ENCODE results near the gene PPP1R14C. TPM values are rescaled to one million over a fixed set of nuclear protein-coding genes. Genes with fewer than 3 reads are reported as not detected.
"Not testable (repeated sequence)": the region's sequence is repeated elsewhere in the genome, so short reads cannot be mapped to it uniquely, and the experiment has no call there.

The PPP1R14C gene
- total RNA-seq, 2 donors from 2014 or later, result 94.9 to 114 TPM

DNA sequence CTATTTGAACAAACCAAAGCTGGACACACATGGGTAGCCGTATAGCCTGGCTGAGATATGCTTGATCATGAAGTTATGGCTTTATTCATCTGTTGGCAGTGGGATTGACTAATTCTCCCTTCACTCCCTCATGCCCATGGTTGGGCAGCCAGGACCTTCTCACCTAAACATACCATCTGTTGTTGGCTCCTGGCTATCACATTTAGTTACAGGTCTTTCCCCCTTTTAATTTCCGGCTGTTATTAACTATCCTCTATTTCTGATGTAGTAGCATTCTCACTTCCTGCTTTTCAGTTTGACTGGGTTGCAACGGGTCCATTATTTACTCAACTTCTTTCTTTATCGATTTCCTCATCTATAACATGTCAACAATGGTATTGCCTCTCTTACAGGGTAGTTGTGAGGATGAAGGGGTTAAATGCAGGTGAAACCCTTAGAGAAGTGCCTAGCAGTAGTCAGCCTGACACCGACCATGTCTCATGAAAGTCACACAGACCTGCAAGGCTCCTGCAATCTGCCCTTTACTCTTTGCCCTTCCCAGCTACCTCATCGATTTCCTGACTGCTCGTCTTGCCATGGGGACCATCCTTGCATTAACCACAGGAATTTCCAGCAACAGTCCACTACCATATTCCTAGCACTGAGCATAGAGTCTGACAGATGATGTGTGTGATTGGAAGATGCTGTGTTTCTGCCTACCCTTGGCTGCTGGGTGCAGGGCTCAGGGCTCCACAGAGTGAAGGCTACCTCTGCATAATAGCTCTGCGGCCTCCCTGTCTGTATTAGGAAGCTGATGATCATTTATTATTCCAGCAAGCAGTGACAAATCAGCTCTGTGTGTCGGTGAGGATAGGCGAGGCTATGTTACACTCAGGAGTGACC, 42.2 kb downstream of the PPP1R14C start:
- ATAC-seq (no peak), DNase-seq (no peak)
- intact Hi-C loops (cut with DNase I), result no loop called here

DNA sequence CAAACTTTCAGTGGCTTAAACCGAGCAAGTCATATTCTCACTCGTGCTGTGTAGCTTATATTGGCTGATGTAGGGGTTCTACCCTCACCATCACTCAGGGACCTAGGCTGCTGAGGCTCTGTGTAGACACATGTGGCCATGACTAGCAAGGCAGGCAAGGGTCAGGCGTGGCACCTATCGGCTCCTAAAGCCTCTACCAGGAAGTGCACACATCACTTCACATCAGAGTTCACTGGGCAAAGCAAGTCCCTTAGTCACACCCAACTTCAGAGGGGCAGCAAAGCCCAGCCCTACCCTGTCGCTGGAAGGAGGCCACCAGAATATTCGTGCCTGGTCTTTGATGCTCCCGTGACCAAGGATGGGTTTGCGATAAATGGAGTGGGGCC, 42.9 kb downstream of the PPP1R14C start:
- DNase-seq, result no peak
- intact Hi-C loops (cut with DNase I), result no loop called here
- no peak for ATAC-seq

DNA sequence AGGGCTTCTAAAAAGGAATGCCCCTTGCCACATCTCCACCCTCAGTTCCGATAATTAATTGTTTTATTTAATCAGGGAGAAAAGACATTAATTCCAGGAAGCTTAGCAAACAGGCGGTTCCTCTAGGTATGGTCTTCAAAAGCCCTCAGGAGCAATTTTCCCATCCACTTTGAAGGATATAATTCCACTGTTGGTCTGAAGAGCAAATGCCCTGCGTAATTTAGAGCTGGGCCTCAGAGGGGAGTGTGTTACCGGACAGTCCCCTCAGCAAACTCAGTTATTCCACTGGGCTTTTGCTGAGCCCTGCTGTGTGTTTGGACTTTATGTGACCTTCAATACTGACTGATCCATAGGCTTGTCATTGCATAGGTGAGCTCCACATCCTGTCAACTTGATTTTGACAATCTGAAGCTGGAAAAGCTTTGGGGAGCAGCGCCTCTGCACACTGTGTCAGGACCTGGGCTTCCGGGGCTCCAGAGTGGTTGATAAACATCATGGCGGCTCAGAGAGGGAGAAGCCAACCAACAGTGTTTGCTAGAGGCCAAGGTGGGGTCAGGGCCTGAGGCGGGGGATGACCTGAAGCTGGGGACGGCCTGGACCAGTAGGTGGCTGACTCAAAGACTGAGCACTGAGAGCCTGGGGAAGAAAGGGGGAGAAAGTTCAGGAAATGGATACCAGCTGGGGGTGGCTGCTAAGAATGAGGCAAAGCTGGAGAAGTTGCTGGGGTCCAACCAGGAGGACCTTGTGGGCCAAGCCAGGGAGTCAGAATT, 43.5 kb downstream of the PPP1R14C start:
- no peak for DNase-seq
- intact Hi-C loops (cut with DNase I), result no loop called here
- ATAC-seq, result peak in 1 of 2 donors; percentile 29

DNA sequence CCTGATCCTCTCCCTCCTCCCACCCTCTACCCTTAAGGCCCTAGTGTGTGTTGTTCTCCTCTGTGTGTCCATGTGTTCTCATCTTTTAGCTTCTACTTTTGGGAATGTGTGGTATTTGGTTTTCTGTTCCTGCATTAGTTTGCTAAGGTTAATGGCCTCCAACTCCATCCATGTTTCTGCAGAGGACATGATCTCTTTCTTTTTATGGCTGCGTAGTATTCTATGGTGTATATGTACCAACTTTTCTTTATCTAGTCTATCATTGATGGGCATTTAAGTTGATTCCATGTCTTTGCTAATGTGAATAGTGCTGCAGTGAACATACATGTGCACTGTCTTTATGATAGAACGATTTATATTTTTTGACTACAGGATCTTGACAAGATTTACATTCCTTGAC, 44.6 kb downstream of the PPP1R14C start:
- intact Hi-C loops (cut with DNase I); DNase-seq; ATAC-seq: not testable (repeated sequence)

DNA sequence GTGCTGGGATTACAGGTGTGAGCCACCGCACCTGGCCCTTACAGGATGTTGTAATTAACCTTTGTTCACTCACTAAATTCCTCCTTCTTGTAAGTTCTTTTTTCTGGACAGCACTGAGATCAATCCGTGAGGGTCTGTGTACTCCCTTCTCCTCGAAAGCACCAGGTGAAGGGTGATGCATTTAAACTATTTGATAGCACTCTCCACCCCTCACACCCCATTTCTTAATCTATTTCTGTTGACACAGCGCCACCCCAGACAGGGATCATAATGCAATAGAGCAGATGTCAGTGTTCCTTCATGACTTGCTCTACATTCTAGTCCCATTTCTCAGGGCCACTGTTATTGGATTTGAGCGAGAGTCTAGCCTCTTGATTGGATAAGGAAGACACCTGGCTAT, 46.3 kb downstream of the PPP1R14C start:
- no peak for ATAC-seq
- intact Hi-C loops (cut with DNase I), result no loop called here
- no peak for DNase-seq

DNA sequence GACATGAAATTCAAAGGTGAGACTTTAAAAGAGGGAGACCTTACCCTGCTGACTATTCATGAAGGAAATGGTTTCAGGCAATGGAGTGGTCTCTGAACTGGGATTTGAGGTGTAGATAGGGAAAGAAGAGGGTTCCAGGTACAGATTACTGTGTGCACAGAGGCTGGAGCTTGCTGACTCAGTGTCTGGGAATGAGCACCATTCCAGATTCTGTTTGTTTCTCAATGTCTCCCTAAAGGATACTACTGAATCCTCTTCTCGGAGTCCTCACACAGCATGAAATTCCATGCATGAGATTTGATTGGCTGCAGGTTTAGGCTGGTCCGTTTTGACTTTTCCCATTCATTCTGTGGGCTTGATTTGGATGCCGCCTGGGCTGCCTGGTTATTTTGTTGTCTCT, 49.0 kb downstream of the PPP1R14C start:
- ATAC-seq, result peak in 1 of 2 donors; percentile 58
- DNase-seq, result no peak
- intact Hi-C loops (cut with DNase I), result no loop called here

DNA sequence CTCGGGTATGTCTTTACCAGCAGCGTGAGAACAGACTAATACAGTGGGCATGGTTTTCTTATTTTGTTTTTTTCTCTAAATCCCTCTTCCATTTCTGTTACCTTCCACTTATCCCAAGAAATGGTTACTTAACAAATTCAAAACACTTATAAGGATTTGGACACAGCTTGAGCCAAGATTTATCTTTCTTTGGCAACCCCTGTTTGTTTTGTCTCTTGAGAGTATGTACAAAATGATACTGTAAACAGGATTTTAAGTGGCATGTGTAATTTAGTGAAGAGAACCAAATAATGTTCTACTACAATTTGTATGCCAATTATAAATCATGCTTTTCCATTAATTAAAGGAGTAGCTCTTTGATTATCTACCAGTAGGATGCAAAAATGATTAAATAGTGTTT, 51.4 kb downstream of the PPP1R14C start:
- intact Hi-C loops (cut with DNase I), result no loop called here
- ATAC-seq, result no peak
- DNase-seq, result no peak

DNA sequence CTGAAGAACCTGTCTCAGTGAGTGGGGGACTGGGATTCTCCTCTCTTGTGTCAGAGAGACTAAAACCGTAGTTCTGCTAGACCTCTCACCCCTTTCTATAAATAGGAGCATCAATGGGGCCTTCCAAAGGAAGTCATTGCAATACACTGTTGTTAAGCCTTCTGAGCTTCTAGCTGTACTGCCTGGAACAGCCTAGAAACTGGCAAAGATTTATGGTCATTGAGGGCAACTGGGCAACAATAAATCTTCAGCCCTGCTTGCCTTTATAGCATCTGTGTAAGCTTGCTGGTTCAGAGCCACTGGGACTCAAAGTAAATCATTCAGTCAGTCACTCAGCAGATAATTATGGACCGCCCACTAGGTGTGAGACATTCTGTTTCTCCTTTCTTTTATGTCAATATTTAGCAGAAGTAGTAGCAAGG, 53.2 kb downstream of the PPP1R14C start:
- intact Hi-C loops (cut with DNase I), result no loop called here
- peak; percentile 16 to 39 for ATAC-seq
- no peak for DNase-seq

DNA sequence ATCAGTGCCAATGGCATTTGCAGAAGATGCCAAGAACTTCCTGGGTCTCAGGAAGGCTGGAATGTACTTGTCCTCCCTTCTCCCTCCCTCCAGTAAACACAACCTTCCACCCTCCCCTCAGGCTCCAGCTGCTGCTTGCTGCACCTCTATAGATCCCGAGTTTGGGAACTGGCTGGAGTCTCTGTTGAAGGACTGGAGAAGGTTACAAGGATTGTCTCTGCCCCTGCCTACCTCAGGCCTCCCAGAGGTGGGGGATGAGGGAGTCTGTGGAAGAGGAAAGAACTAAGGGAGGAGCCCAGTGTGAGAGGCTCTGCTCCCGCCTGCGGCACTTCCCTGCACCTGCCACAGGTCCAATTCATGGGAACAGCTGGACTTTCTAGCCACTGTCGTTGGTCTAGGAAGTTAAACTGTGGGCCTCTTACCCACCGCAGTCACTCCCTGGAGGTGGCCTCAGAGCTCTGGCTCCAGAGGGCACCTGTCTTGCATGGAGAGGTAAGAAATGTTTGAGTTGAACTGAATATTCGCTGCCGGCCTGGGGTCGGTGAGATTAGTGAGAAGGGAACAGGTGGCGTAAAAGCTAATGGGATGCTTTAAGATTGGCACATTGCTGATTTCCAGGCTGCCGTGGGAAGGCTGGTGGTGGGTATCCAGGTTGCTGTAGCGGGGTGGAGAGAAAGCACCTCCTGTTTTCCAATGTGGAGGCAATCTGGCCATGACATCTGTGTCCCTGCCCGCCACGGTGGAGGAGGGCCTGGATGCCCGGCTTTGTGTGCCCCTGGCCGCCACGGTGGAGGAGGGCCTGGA, 54.3 kb downstream of the PPP1R14C start:
- ATAC-seq (peak in 1 of 2 donors; percentile 24), DNase-seq (no peak)
- intact Hi-C loops (cut with DNase I), result no loop called here

DNA sequence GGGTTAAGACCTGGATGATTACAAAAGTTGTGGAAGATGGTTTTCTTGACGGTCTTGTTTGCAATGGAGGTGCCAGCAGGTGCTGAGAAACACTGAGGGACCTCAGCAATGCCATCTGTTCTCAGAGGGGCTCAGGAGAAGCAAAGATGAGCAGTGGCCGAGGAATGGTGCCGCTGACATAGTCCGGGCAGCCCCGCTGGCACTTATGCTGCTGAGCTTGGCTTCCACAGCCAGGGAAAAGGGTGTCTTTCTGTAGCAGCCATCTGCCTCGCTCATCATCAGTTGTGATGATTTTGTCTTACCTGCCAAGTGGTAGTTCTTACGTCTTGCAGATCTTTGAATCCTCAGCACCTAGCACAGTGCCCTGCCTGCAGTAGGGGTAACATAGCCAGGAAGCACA, 55.7 kb downstream of the PPP1R14C start:
- DNase-seq, result no peak
- intact Hi-C loops (cut with DNase I), result no loop called here
- ATAC-seq, result peak; percentile 58 to 81

DNA sequence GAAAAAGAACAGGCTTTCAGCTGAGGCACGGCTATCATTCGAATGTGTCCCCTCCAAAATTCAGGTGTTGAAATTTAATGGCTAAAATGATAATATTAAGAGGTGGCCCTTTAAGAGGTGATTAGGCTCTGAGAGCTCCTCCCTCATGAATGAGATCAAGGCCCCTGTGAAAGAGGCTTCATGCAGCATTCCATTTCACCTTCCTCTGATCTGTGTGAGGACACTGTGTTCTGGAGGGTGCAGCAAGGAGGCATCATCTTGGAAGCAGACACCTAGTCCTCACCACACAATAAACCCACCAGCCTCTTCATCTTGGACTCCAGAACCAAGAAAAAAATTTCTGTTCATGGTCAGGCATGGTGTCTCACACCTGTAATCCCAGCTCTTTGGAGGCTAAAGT, 56.4 kb downstream of the PPP1R14C start:
- intact Hi-C loops (cut with DNase I), result no loop called here
- DNase-seq (no peak), ATAC-seq (peak; percentile 24 to 27)

DNA sequence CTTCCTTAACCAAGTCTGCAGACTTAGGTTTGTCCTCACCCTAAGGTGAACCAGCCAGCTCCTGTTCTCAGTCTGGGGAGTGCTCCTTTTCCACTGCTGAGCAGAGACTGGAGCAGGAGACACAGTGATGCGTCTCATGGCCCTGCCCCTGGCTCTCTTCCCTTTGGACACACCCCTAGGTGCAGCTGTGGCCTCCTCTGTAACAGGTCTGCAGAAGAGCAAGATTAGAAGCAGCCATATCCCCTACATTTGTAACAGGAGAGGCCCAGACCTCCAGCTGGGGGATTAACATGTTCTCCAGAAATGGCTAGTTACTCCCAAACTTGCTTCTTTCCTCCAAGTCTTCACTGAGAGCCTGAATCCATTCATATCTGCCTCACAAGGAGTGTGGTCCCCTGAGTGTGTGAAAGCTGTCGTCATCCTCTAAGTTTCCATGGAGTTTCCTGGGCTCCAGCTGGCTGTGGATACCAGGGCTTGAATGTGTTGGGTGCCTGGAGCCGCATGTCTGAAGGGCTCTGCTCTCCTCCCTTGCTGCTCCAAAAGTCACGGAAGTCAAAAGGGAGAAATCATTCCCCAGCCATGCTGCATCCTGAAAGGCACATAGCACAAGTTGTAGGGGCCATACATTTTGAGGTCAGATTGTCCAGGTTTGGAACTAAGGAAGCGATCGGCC, 57.7 kb downstream of the PPP1R14C start:
- DNase-seq (no peak), ATAC-seq (no peak)
- intact Hi-C loops (cut with DNase I), result no loop called here

DNA sequence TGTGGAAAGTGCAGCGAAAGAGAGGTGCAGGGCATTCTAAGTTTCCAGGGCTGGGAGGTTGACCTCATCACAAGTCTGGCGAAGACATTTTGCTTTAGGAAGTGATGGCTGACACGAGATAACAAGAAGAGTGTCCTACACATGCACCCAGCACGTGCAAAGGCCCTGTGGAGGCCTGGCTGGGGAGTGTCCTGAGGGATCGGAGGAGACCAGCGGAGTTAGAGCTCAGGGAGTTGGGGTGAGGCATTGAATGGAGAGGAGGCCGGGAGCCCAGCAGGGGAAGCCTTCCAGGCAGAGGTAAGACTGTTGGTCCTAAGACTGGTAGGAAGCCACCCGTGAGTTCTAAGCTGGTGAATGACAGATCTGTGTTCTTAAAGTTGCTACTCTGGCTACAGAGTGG, 58.4 kb downstream of the PPP1R14C start:
- intact Hi-C loops (cut with DNase I), result no loop called here
- no peak for DNase-seq
- ATAC-seq, result no peak

DNA sequence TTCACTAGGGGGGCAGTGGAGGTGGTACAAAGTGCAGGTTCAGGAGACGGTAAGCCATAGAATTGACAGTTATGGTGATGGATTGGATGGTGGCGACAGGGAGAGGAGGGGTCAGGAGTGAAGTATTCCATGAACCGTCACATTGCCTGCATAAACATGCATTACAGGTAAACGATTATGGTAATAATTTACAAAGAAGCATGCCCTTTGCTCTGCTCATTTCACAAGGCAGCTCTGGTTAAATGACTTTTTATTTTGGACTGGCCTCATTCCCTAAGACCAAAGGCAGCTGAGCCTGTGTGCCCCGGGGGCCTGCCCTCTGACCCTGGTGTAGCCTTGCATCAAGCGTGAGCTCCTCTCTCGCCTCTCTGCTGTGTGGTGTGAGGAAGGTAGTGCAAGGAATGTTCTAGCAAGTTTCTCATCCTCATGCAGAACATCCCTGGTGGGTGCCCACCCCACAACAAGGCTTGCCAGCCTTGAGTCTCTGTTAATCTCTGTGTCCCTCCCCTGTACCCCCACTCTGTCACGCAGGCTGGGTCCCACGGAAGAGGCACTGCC, 59.0 kb downstream of the PPP1R14C start:
- DNase-seq (no peak), ATAC-seq (no peak)
- intact Hi-C loops (cut with DNase I), result no loop called here

DNA sequence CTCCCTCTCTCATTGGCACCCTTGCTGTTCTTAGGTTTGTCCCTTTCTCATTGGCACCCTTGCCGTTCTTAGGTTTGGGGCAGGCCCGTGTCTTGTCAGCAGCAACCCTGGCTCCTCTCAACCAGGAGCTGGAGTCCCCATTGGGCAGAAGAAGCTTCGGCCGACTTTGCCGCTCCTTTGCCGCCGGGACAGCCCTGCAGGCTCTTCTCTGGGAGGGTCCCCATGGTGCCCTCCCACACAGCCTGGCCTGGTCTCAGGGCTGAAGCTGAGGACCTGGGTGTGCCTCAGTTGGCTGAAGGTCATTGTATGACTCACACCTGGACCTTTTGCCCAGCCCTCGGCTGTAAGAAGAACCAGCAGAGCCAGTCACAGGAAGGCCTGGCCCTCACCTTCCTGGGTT, 59.6 kb downstream of the PPP1R14C start:
- ATAC-seq (peak in 1 of 2 donors; percentile 62), DNase-seq (peak; percentile 32)
- intact Hi-C loops (cut with DNase I), result no loop called here

DNA sequence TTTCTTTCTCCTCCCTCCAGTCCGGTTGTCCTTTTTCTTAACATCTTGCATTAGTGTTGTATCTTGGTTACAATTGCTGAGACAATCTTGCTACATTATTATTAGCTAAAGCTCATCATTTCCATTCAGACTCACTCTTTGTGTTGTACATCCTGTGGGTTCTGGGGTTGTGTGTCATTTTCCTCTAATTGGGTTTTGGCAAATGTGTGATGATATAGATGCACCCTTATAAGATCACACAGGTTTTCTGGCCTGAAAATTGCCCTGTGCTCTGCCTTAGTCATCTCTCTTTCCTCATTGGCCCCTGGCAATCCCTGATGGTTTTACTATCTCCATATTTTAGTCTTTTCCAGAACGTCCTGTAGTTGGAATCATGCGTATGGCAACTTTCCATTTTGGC, 60.1 kb downstream of the PPP1R14C start:
- DNase-seq, result no peak
- no peak for ATAC-seq

DNA sequence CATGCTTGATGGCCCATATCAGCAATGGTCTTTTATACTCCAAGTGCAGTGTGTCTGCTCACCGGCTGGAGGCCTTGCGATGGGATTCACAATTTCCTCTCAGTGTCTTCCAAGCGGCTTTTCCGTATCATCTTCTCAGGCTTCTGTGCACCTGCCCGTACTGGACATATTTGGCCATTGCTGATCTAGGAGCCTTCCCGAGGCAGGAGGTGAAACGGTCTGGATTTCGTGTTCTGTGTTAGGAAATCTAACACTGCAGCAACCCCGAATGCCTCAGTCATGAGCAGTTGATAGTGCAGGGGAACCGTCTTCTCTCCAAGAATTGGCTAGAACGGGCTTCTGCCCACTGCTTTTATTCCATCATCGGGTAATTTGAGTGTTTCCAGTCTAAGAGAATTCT, 60.5 kb downstream of the PPP1R14C start:
- DNase-seq (no peak), ATAC-seq (no peak)
- intact Hi-C loops (cut with DNase I), result no loop called here

More for the DNA sequence above, 60.1 kb downstream of the PPP1R14C start:
- intact Hi-C loops (cut with DNase I), result no loop called here

DNA sequence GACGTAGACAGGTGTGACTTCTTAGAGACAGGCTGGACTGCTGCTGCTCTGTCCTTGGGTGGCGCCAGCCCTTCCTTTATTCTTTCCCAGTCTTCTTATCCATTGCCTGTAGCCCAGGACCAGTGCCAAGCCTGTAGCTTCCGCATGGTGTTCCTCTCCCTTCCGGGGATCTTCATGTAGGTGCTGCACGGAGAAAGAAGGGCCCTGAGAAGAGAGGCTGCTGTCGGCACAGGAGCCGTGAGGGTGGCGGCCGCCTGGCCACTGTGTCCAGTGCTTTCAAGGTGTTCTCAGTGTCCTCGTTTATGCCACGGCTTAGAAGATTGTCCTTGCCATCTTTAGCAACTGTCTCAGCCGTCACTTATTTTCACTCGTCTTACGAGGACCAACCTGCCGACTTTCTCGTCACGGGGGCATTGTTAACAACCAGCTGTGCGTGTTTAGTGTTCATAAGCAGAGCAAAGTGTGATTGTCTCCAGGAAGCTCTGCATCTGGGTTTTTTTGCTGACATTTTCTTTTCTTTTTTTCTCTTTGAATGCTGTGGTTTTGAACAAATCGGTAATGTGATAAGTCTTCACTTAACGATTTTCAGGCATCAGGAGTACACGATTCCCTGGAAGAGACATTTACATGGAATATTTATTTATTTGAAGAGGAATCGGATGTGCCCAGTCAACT, 61.2 kb downstream of the PPP1R14C start:
- intact Hi-C loops (cut with DNase I), result no loop called here
- ATAC-seq, result no peak
- DNase-seq, result no peak

All from left cardiac atrium (tissue), 4 donors.